ENCODE results near the gene TRIM69. TPM values are rescaled to one million over a fixed set of nuclear protein-coding genes. Genes with fewer than 3 reads are reported as not detected.
"Not testable (repeated sequence)": the region's sequence is repeated elsewhere in the genome, so short reads cannot be mapped to it uniquely, and the experiment has no call there.

Gene TRIM69
- total RNA-seq, 4 donors from 2014 or later = 13.3 to 23.6 (median 15.9) TPM

GRCh38 chr15:44697014-44697413, 39.3 kb upstream of the TRIM69 start:
- Histone ChIP-seq H3K36me3 (no peaks in the 10 kb centered on the region), H3K27ac (no peak overlapping the region), H3K9me3 (no peaks in the 10 kb centered on the region), H3K27me3 (no peaks in the 10 kb centered on the region), H3K4me3 (replicated peaks in 1 of 3) (no peak overlapping the region), H3K4me1 (no peaks in the 10 kb centered on the region)
- no peak for TF ChIP-seq POLR2A (IDR thresholded peaks at IDR 0.05)
- TF ChIP-seq CTCF (IDR thresholded peaks at IDR 0.05) = no peak
- no peak for DNase-seq
- intact Hi-C loops (cut with DNase I) = no loop called here

DNA sequence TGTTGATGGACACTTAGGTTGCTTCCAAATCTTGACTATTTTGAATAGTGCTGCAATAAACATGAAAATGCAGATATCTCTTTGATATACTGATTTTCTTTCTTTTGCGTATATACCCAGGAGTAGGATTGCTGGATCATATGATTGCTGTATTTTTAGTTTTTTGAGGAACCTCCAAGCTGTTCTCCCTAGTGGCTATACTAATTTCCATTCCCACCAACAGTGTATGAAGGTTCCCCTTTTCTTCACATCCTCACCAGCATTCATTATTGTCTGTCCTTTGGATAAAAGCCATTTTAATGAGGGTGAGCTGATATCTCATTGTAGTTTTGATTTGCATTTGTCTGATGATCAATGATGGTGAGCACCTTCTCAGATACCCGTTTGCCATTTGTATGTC, 37.7 kb upstream of the TRIM69 start:
- H3K36me3 ChIP-seq = no peaks in the 10 kb centered on the region
- intact Hi-C loops (cut with DNase I) = no loop called here
- no peaks in the 10 kb centered on the region for H3K9me3 ChIP-seq
- DNase-seq = no peak
- H3K4me1 ChIP-seq = no peaks in the 10 kb centered on the region
- TF ChIP-seq CTCF (IDR thresholded peaks at IDR 0.05) = no peak
- no peak for TF ChIP-seq POLR2A (IDR thresholded peaks at IDR 0.05)
- H3K27ac ChIP-seq = no peak overlapping the region
- no peaks in the 10 kb centered on the region for H3K27me3 ChIP-seq
- 81 to 92% methylated on average over 2 of the region's 2 CpGs for WGBS, 2 donors
- no peak overlapping the region for H3K4me3 ChIP-seq (replicated peaks in 1 of 3)

- H3K27ac ChIP-seq; H3K36me3 ChIP-seq; DNase-seq; intact Hi-C loops (cut with DNase I); H3K9me3 ChIP-seq; H3K4me3 ChIP-seq (replicated peaks in 1 of 3); H3K27me3 ChIP-seq; H3K4me1 ChIP-seq: not testable (repeated sequence)
Measured at GRCh38 chr15:44700676-44701075, 35.7 kb upstream of the TRIM69 start.

GRCh38 chr15:44705986-44706385, 30.3 kb upstream of the TRIM69 start:
- intact Hi-C loops (cut with DNase I) = no loop called here
- Histone ChIP-seq H3K4me3 (replicated peaks in 1 of 3) (no peak overlapping the region), H3K27me3 (no peaks in the 10 kb centered on the region), H3K4me1 (no peaks in the 10 kb centered on the region), H3K27ac (no peak overlapping the region), H3K9me3 (no peaks in the 10 kb centered on the region), H3K36me3 (no peaks in the 10 kb centered on the region)
- WGBS, 2 donors = 89 to 92% methylated on average over 1 of the region's 1 CpG
- TF ChIP-seq POLR2A (IDR thresholded peaks at IDR 0.05) = no peak
- no peak for TF ChIP-seq CTCF (IDR thresholded peaks at IDR 0.05)
- no peak for DNase-seq

DNA sequence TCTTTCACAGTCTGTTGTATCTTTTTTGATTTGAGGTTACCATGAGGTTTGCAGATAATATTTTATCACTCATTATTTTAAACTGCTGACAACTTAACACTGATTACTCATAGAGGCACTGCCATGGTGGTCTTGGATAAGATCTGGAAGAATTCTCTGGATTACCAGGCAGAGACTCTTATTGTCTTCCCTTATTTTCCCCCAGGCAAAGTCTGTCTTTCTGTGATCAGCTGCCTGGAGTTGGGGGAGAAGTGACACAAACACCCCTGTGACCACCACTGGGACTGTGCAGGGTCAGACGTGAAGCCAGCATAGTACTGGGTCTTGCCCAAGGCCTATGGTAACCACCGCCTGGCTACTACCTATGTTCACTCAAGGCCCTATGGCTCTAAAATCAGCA, 29.9 kb upstream of the TRIM69 start:
- DNase-seq = no peak
- Histone ChIP-seq H3K9me3 (no peaks in the 10 kb centered on the region), H3K4me1 (no peaks in the 10 kb centered on the region), H3K4me3 (replicated peaks in 1 of 3) (no peak overlapping the region), H3K27ac (no peak overlapping the region), H3K36me3 (no peaks in the 10 kb centered on the region), H3K27me3 (no peaks in the 10 kb centered on the region)
- TF ChIP-seq POLR2A (IDR thresholded peaks at IDR 0.05) (no peak), CTCF (IDR thresholded peaks at IDR 0.05) (no peak)
- intact Hi-C loops (cut with DNase I) = no loop called here
- WGBS, 2 donors = 100% methylated on average over 2 of the region's 2 CpGs; no CpG with 5 or more reads in 1 of the 2 donors
